Measurements from ENCODE around the gene OPA1. TPM values are rescaled to one million over a fixed set of nuclear protein-coding genes. Genes with fewer than 3 reads are reported as not detected.
A peak's percentile ranks its signal among the peaks of the same experiment; 100 is the strongest.

The OPA1 gene, protein sequence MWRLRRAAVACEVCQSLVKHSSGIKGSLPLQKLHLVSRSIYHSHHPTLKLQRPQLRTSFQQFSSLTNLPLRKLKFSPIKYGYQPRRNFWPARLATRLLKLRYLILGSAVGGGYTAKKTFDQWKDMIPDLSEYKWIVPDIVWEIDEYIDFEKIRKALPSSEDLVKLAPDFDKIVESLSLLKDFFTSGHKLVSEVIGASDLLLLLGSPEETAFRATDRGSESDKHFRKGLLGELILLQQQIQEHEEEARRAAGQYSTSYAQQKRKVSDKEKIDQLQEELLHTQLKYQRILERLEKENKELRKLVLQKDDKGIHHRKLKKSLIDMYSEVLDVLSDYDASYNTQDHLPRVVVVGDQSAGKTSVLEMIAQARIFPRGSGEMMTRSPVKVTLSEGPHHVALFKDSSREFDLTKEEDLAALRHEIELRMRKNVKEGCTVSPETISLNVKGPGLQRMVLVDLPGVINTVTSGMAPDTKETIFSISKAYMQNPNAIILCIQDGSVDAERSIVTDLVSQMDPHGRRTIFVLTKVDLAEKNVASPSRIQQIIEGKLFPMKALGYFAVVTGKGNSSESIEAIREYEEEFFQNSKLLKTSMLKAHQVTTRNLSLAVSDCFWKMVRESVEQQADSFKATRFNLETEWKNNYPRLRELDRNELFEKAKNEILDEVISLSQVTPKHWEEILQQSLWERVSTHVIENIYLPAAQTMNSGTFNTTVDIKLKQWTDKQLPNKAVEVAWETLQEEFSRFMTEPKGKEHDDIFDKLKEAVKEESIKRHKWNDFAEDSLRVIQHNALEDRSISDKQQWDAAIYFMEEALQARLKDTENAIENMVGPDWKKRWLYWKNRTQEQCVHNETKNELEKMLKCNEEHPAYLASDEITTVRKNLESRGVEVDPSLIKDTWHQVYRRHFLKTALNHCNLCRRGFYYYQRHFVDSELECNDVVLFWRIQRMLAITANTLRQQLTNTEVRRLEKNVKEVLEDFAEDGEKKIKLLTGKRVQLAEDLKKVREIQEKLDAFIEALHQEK
- 38.4 TPM for polyA plus RNA-seq (2013, experiment 1 of 2)
- 36.2 TPM for polyA plus RNA-seq (2013, experiment 2 of 2)

GRCh38 chr3:193592841-193593667 is at the start of gene OPA1:
OPA1 (plus strand) TSS chr3:193593208; CDS start chr3:193593378, 170 bp downstream.
- H2BK15ac ChIP-seq (ENCODE audit: low read length), result no peak within 1 kb of the TSS
- no peak within 1 kb of the TSS for H3K14ac ChIP-seq (ENCODE audit: low read length)
- no peak within 1 kb of the TSS for H2AK5ac ChIP-seq (ENCODE audit: low read depth, low read length)
- peak within 1 kb of the TSS; percentile 95 for H3K9ac ChIP-seq (ENCODE audit: low read depth, low read length, poor library complexity)
- H2BK5ac ChIP-seq (ENCODE audit: low read length), result no peak within 1 kb of the TSS
- H3K4ac ChIP-seq (ENCODE audit: low read length), result no peak within 1 kb of the TSS
- H3K23ac ChIP-seq (ENCODE audit: low read depth, low read length, poor library complexity), result no peak within 1 kb of the TSS
- peaks cover 4 to 14% of the 10 kb centered on the region in 2 donors for H3K4me1 ChIP-seq (ENCODE audit: control insufficient read depth in 2 of 2, insufficient read depth in 1 of 2, low read depth in 1 of 2, low read length in 2 of 2)
- no peaks in the 10 kb centered on the region for H3K27me3 ChIP-seq (ENCODE audit: control insufficient read depth in 3 of 3, insufficient read depth in 3 of 3, low read depth in 1 of 3, low read length in 3 of 3)
- H3K79me1 ChIP-seq (ENCODE audit: low read depth, low read length), result peaks cover 5% of the 10 kb centered on the region
- H3K36me3 ChIP-seq (replicated peaks in 1 of 2; ENCODE audit: control insufficient read depth in 2 of 2, insufficient read depth in 2 of 2, low read length in 2 of 2), result peaks cover 0 to 20% of the 10 kb centered on the region in 2 donors
- H2BK12ac ChIP-seq (ENCODE audit: low read length), result no peak within 1 kb of the TSS
- H3K18ac ChIP-seq (ENCODE audit: low read length), result peak within 1 kb of the TSS; percentile 79
- DNase-seq (ENCODE audit: low spot score), result peak; percentile 96
- peak within 1 kb of the TSS; percentile 29 for H4K8ac ChIP-seq (ENCODE audit: low read depth, low read length)
- WGBS, 2 donors (ENCODE audit: extremely low coverage in 2 of 2, insufficient read length in 2 of 2, insufficient replicate concordance in 1 of 2), result no CpG with 5 or more reads among the region's 55 CpGs
- peak within 1 kb of the TSS; percentile 66 to 88 for H3K4me3 ChIP-seq (ENCODE audit: low read length in 2 of 2)
- H2AFZ ChIP-seq (ENCODE audit: low read length), result peak within 1 kb of the TSS; percentile 86
- H3K9me3 ChIP-seq (replicated peaks in 1 of 2; ENCODE audit: control insufficient read depth in 2 of 2, insufficient read depth in 1 of 2, low read depth in 1 of 2, low read length in 2 of 2), result no peaks in the 10 kb centered on the region
- peak within 1 kb of the TSS; percentile 50 for H3K27ac ChIP-seq (replicated peaks; ENCODE audit: low read length)
- H4K91ac ChIP-seq (ENCODE audit: low read depth, low read length, poor library complexity), result peak within 1 kb of the TSS; percentile 98
- H3K4me2 ChIP-seq (ENCODE audit: insufficient read depth, low read length, poor library complexity, severe bottlenecking), result peak within 1 kb of the TSS; percentile 67
- H2BK120ac ChIP-seq (ENCODE audit: low read depth, low read length), result no peak within 1 kb of the TSS

DNA sequence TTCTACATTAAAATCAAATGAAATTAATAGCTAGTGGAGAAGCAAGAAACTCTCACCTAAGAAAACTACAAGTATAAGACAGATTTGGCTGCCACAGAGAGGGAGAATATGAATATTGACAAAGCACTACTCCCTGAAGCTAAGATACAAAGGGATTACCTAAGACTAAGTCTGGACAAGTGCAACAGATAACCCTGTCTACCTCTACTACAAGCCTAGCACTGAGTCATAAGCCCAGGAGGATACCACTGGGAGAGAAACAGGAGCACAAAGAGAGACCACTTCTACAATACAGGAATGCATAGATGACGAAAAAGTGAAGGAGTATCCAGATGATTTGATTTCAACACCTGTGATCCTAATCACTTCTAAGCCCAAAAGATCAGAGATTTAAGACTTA is 48.7 kb upstream of the OPA1 start:
- H3K27me3 ChIP-seq (ENCODE audit: control insufficient read depth in 3 of 3, insufficient read depth in 3 of 3, low read depth in 1 of 3, low read length in 3 of 3), result no peaks in the 10 kb centered on the region
- no peak overlapping the region for H3K4me2 ChIP-seq (ENCODE audit: insufficient read depth, low read length, poor library complexity, severe bottlenecking)
- no peak overlapping the region for H3K23ac ChIP-seq (ENCODE audit: low read depth, low read length, poor library complexity)

DNA sequence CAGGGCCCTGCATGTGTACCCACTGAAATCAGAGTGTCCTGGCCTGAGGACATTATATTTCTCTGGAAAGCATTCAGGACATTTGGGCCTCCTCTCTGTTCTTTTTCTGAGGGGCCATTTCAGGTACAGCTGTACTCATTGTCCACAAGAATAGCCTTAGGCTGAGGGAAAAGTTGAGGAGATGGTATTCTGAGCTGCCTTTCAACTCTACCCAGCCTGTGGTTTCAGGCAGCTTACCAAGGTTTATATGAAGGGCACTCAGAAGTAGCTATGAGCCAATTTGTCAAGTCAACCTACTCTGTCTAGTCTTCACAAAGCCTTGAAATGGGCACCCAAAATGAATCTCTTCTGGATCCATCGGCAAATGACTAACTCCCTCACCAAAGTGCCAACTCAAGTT is 47.7 kb upstream of the OPA1 start:
- Histone ChIP-seq H2BK12ac (ENCODE audit: low read length) (no peak overlapping the region), H3K36me3 (replicated peaks in 1 of 2; ENCODE audit: control insufficient read depth in 2 of 2, insufficient read depth in 2 of 2, low read length in 2 of 2) (no peaks in the 10 kb centered on the region), H3K4ac (ENCODE audit: low read length) (no peak overlapping the region), H3K4me1 (ENCODE audit: control insufficient read depth in 2 of 2, insufficient read depth in 1 of 2, low read depth in 1 of 2, low read length in 2 of 2) (peaks cover 0 to 3% of the 10 kb centered on the region in 2 donors), H3K4me2 (ENCODE audit: insufficient read depth, low read length, poor library complexity, severe bottlenecking) (no peak overlapping the region), H4K8ac (ENCODE audit: low read depth, low read length) (no peak overlapping the region), H2BK15ac (ENCODE audit: low read length) (no peak overlapping the region), H3K9ac (ENCODE audit: low read depth, low read length, poor library complexity) (no peak overlapping the region), H3K23ac (ENCODE audit: low read depth, low read length, poor library complexity) (no peak overlapping the region), H4K91ac (ENCODE audit: low read depth, low read length, poor library complexity) (no peak overlapping the region), H2BK5ac (ENCODE audit: low read length) (no peak overlapping the region), H3K14ac (ENCODE audit: low read length) (no peak overlapping the region), H2BK120ac (ENCODE audit: low read depth, low read length) (no peak overlapping the region), H3K79me1 (ENCODE audit: low read depth, low read length) (no peaks in the 10 kb centered on the region), H3K27ac (replicated peaks; ENCODE audit: low read length) (no peak overlapping the region), H3K4me3 (ENCODE audit: low read length in 2 of 2) (no peak overlapping the region), H3K27me3 (ENCODE audit: control insufficient read depth in 3 of 3, insufficient read depth in 3 of 3, low read depth in 1 of 3, low read length in 3 of 3) (no peaks in the 10 kb centered on the region), H3K18ac (ENCODE audit: low read length) (no peak overlapping the region), H2AFZ (ENCODE audit: low read length) (no peak overlapping the region), H2AK5ac (ENCODE audit: low read depth, low read length) (no peak overlapping the region), H3K9me3 (replicated peaks in 1 of 2; ENCODE audit: control insufficient read depth in 2 of 2, insufficient read depth in 1 of 2, low read depth in 1 of 2, low read length in 2 of 2) (peaks cover 0 to 4% of the 10 kb centered on the region in 2 donors)
- no CpG with 5 or more reads among the region's 1 CpG for WGBS, 2 donors (ENCODE audit: extremely low coverage in 2 of 2, insufficient read length in 2 of 2, insufficient replicate concordance in 1 of 2)
- DNase-seq (ENCODE audit: low spot score), result no peak

More for the DNA sequence above, 48.7 kb upstream of the OPA1 start:
- H2BK5ac ChIP-seq (ENCODE audit: low read length), result no peak overlapping the region
- peaks cover 0 to 4% of the 10 kb centered on the region in 2 donors for H3K9me3 ChIP-seq (replicated peaks in 1 of 2; ENCODE audit: control insufficient read depth in 2 of 2, insufficient read depth in 1 of 2, low read depth in 1 of 2, low read length in 2 of 2)
- no peak overlapping the region for H2BK12ac ChIP-seq (ENCODE audit: low read length)
- no peak overlapping the region for H3K18ac ChIP-seq (ENCODE audit: low read length)
- H3K27ac ChIP-seq (replicated peaks; ENCODE audit: low read length), result no peak overlapping the region
- H3K4ac ChIP-seq (ENCODE audit: low read length), result no peak overlapping the region
- no peak overlapping the region for H2BK120ac ChIP-seq (ENCODE audit: low read depth, low read length)
- no peak overlapping the region for H4K91ac ChIP-seq (ENCODE audit: low read depth, low read length, poor library complexity)
- H3K4me3 ChIP-seq (ENCODE audit: low read length in 2 of 2), result no peak overlapping the region
- no CpG with 5 or more reads among the region's 1 CpG for WGBS, 2 donors (ENCODE audit: extremely low coverage in 2 of 2, insufficient read length in 2 of 2, insufficient replicate concordance in 1 of 2)
- H3K14ac ChIP-seq (ENCODE audit: low read length), result no peak overlapping the region
- H2AFZ ChIP-seq (ENCODE audit: low read length), result no peak overlapping the region
- H2AK5ac ChIP-seq (ENCODE audit: low read depth, low read length), result no peak overlapping the region
- H3K36me3 ChIP-seq (replicated peaks in 1 of 2; ENCODE audit: control insufficient read depth in 2 of 2, insufficient read depth in 2 of 2, low read length in 2 of 2), result no peaks in the 10 kb centered on the region
- no peak for DNase-seq (ENCODE audit: low spot score)
- H4K8ac ChIP-seq (ENCODE audit: low read depth, low read length), result no peak overlapping the region
- no peak overlapping the region for H2BK15ac ChIP-seq (ENCODE audit: low read length)
- H3K9ac ChIP-seq (ENCODE audit: low read depth, low read length, poor library complexity), result no peak overlapping the region
- peaks cover 0 to 3% of the 10 kb centered on the region in 2 donors for H3K4me1 ChIP-seq (ENCODE audit: control insufficient read depth in 2 of 2, insufficient read depth in 1 of 2, low read depth in 1 of 2, low read length in 2 of 2)
- no peaks in the 10 kb centered on the region for H3K79me1 ChIP-seq (ENCODE audit: low read depth, low read length)
